ENCODE measurements around the gene FAM78B. TPM values are rescaled to one million over a fixed set of nuclear protein-coding genes. Genes with fewer than 3 reads are reported as not detected.

Gene FAM78B
- total RNA-seq, 1 donor from 2014 or later: 2.9 TPM

- Mint-ChIP-seq H3K4me1 (ENCODE audit: unreplicated experiment) (no peaks in the 10 kb centered on the region), H3K36me3 (no peaks in the 10 kb centered on the region), H3K9me3 (no peaks in the 10 kb centered on the region), H3K27me3 (peaks cover 13% of the 10 kb centered on the region), H3K4me3 (no peak overlapping the region), H3K27ac (no peak overlapping the region)
- no peak for TF ChIP-seq CTCF (conservative IDR thresholded peaks at IDR 0.05)
- no peak for DNase-seq (ENCODE audit: extremely low spot score, unreplicated experiment)
Observed at GRCh38 chr1:166029196-166029945, 137.4 kb downstream of the FAM78B start.

- no peak for DNase-seq (ENCODE audit: extremely low spot score, unreplicated experiment)
- no peak for TF ChIP-seq CTCF (conservative IDR thresholded peaks at IDR 0.05)
- no peaks in the 10 kb centered on the region for H3K9me3 Mint-ChIP-seq
- H3K4me3 Mint-ChIP-seq: no peak overlapping the region
- H3K27ac Mint-ChIP-seq: no peak overlapping the region
- H3K27me3 Mint-ChIP-seq: peaks cover 26% of the 10 kb centered on the region
- H3K4me1 Mint-ChIP-seq (ENCODE audit: unreplicated experiment): no peaks in the 10 kb centered on the region
- H3K36me3 Mint-ChIP-seq: no peaks in the 10 kb centered on the region
Observed at GRCh38 chr1:166026555-166026954, 140.2 kb downstream of the FAM78B start.

- no peaks in the 10 kb centered on the region for H3K36me3 Mint-ChIP-seq
- H3K9me3 Mint-ChIP-seq: no peaks in the 10 kb centered on the region
- H3K4me1 Mint-ChIP-seq (ENCODE audit: unreplicated experiment): no peaks in the 10 kb centered on the region
- no peak for TF ChIP-seq CTCF (conservative IDR thresholded peaks at IDR 0.05)
- H3K27ac Mint-ChIP-seq: no peak overlapping the region
- DNase-seq (ENCODE audit: extremely low spot score, unreplicated experiment): no peak
- H3K27me3 Mint-ChIP-seq: peaks cover 26% of the 10 kb centered on the region
- H3K4me3 Mint-ChIP-seq: no peak overlapping the region
Observed at GRCh38 chr1:166026143-166026542, 140.7 kb downstream of the FAM78B start.

DNA sequence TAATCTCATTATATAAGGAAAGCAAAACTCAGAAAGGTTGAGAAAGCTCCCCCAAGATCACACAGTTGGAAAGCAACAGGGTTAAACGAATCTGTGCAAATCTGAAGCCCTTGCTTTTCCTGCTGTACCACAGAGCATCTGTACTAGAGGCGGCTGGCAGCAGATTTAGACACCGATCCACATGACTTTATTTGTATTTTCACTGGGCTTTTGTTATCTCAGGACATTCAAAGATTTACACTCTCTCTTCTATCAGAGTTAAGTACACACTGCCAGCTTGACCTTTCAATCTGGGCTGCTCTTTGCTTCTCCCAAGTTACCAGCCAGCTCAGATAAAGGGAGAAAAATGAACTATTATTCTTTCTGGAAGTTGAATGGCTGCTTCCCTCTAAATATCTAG is 146.6 kb downstream of the FAM78B start:
- H3K9me3 Mint-ChIP-seq: no peaks in the 10 kb centered on the region
- H3K36me3 Mint-ChIP-seq: no peaks in the 10 kb centered on the region
- H3K27ac Mint-ChIP-seq: no peak overlapping the region
- TF ChIP-seq CTCF (conservative IDR thresholded peaks at IDR 0.05): no peak
- H3K4me3 Mint-ChIP-seq: no peak overlapping the region
- DNase-seq (ENCODE audit: extremely low spot score, unreplicated experiment): no peak
- peaks cover 25% of the 10 kb centered on the region for H3K27me3 Mint-ChIP-seq
- no peaks in the 10 kb centered on the region for H3K4me1 Mint-ChIP-seq (ENCODE audit: unreplicated experiment)

Small RNA genes lying within 50 kb of the gene (microRNA-seq; reads per million reads assigned to microRNA genes)
- gene MIR921: not detected

Data from type B pancreatic cell (in vitro differentiated cells).